ENCODE measurements around the gene LCK.

GRCh38 chr1:32216566-32216965, 34.5 kb upstream of the LCK start:
- TF ChIP-seq POLR2A (IDR thresholded peaks at IDR 0.05) (no peak), CTCF (IDR thresholded peaks at IDR 0.05) (no peak)
